Neural progenitor cell (in vitro differentiated cells): ENCODE measurements around the gene TBC1D14. TPM values are rescaled to one million over a fixed set of nuclear protein-coding genes. Genes with fewer than 3 reads are reported as not detected.
A peak's percentile ranks its signal among the peaks of the same experiment; 100 is the strongest.
"Not testable (repeated sequence)": the region's sequence is repeated elsewhere in the genome, so short reads cannot be mapped to it uniquely, and the experiment has no call there.

Experiments used
- DNase-seq: peaks from one replicate; pipeline ENCODE4 v3.0.0-alpha.2; 2016; ENCODE audit warnings: low spot score
- H2AFZ ChIP-seq: fragments of 200-600 bp; sonication (generic); replicated peaks from 2 replicates; pipeline ENCODE4 v1.6.1; 2016; ENCODE audit warnings: antibody characterized with exemption
- H3F3A ChIP-seq: fragments of 200-600 bp; sonication (generic); 2 replicates; pipeline ENCODE4 v1.6.1; 2016; ENCODE audit warnings: antibody characterized with exemption, low read depth
- H3K27ac ChIP-seq: fragments of 200-600 bp; sonication (generic); 2 replicates; pipeline ENCODE4 v1.5.1; 2016; ENCODE audit warnings: mild to moderate bottlenecking
- H3K27me3 ChIP-seq: fragments of 200-600 bp; sonication (generic); 2 replicates; pipeline ENCODE4 v1.6.1; 2016; ENCODE audit warnings: mild to moderate bottlenecking, moderate library complexity
- H3K36me3 ChIP-seq: fragments of 200-600 bp; sonication (generic); 2 replicates; pipeline ENCODE4 v1.5.1; 2016
- H3K4me1 ChIP-seq: fragments of 200-600 bp; sonication (generic); 2 replicates; pipeline ENCODE4 v1.6.1; 2016; ENCODE audit warnings: mixed run types
- H3K4me2 ChIP-seq: fragments of 200-600 bp; sonication (generic); 2 replicates; pipeline ENCODE4 v1.6.1; 2016
- H3K4me3 ChIP-seq: fragments of 200-600 bp; sonication (generic); 2 replicates; pipeline ENCODE4 v1.5.1; 2016
- H3K79me2 ChIP-seq: fragments of 200-600 bp; sonication (generic); 2 replicates; pipeline ENCODE4 v1.6.1; 2016; ENCODE audit warnings: low read depth
- H3K9ac ChIP-seq: fragments of 200-600 bp; sonication (generic); 2 replicates; pipeline ENCODE4 v1.6.1; 2016
- H3K9me3 ChIP-seq: fragments of 200-600 bp; sonication (generic); 2 replicates; pipeline ENCODE4 v1.5.1; 2016; ENCODE audit warnings: low read depth
- H4K20me1 ChIP-seq: fragments of 200-600 bp; sonication (generic); 2 replicates; pipeline ENCODE4 v1.6.1; 2016; ENCODE audit warnings: low read depth
- H3K27ac Mint-ChIP-seq: 3 replicates; pipeline ENCODE4 v1.8.0; 2021; ENCODE audit warnings: mixed read lengths
- H3K27me3 Mint-ChIP-seq: 2 replicates; pipeline ENCODE4 v1.8.0; 2022; ENCODE audit warnings: low read depth, mild to moderate bottlenecking, inconsistent platforms, moderate library complexity, mixed read lengths; ENCODE audit not compliant: insufficient read depth
- H3K36me3 Mint-ChIP-seq: 3 replicates; pipeline ENCODE4 v1.8.0; 2021; ENCODE audit warnings: mixed read lengths
- H3K4me1 Mint-ChIP-seq: 3 replicates; pipeline ENCODE4 v1.8.0; 2021; ENCODE audit warnings: mixed read lengths
- H3K4me3 Mint-ChIP-seq: 3 replicates; pipeline ENCODE4 v1.8.0; 2021; ENCODE audit warnings: mild to moderate bottlenecking, moderate library complexity, mixed read lengths
- H3K9me3 Mint-ChIP-seq: 3 replicates; pipeline ENCODE4 v1.8.0; 2020; ENCODE audit warnings: mixed read lengths
- CTCF ChIP-seq: fragments of 200-600 bp; sonication (generic); IDR thresholded peaks from 2 replicates; pipeline ENCODE4 v1.5.1; 2017; ENCODE audit warnings: antibody characterized with exemption, mild to moderate bottlenecking
- EZH2 ChIP-seq: fragments of 200-600 bp; sonication (generic); IDR thresholded peaks from 2 replicates; pipeline ENCODE4 v1.6.1; 2017; ENCODE audit warnings: antibody characterized with exemption, mild to moderate bottlenecking, moderate library complexity
- EZH2phosphoT487 ChIP-seq: fragments of 200-600 bp; sonication (generic); IDR thresholded peaks from 2 replicates; pipeline ENCODE4 v1.6.1; 2017; ENCODE audit warnings: antibody characterized with exemption
- total RNA-seq: library from RNA; depleted of rRNA; stranded (reverse); fragments of >200 nt; gene quantifications from 2 replicates; pipeline ENCODE4 v1.2.3, GENCODE V29; 2015; ENCODE audit warnings: low replicate concordance

The TBC1D14 gene
- total RNA-seq, 1 donor from 2014 or later: 47.9 TPM

GRCh38 chr4:6972911-6973310, 63.3 kb downstream of the TBC1D14 start:
- Mint-ChIP-seq H3K36me3 (peaks cover 22% of the 10 kb centered on the region), H3K9me3 (peaks cover 5% of the 10 kb centered on the region), H3K4me3 (no peak overlapping the region), H3K4me1 (peaks cover 9% of the 10 kb centered on the region), H3K27me3 (no peaks in the 10 kb centered on the region), H3K27ac (peak overlapping the region; percentile 47)
- Histone ChIP-seq H4K20me1 (peaks cover 28% of the 10 kb centered on the region), H3K4me3 (no peak overlapping the region), H3K27me3 (no peaks in the 10 kb centered on the region), H3F3A (peaks cover 24% of the 10 kb centered on the region), H3K4me1 (peaks cover 22% of the 10 kb centered on the region), H3K27ac (no peak overlapping the region), H3K9ac (no peak overlapping the region), H2AFZ (no peak overlapping the region), H3K79me2 (peaks cover 11% of the 10 kb centered on the region), H3K36me3 (no peaks in the 10 kb centered on the region), H3K9me3 (no peaks in the 10 kb centered on the region), H3K4me2 (peak overlapping the region; percentile 41)
- peak; percentile 59 for DNase-seq
- TF ChIP-seq EZH2phosphoT487: no peak
- no peak for TF ChIP-seq EZH2
- no peak for TF ChIP-seq CTCF

GRCh38 chr4:6974138-6974848, 64.7 kb downstream of the TBC1D14 start:
- Histone ChIP-seq H3K27me3 (no peaks in the 10 kb centered on the region), H3F3A (peaks cover 24% of the 10 kb centered on the region), H3K36me3 (no peaks in the 10 kb centered on the region), H3K27ac (no peak overlapping the region), H3K9ac (no peak overlapping the region), H3K4me3 (no peak overlapping the region), H3K4me1 (peaks cover 25% of the 10 kb centered on the region), H3K4me2 (no peak overlapping the region), H3K79me2 (peaks cover 11% of the 10 kb centered on the region), H3K9me3 (no peaks in the 10 kb centered on the region), H2AFZ (no peak overlapping the region), H4K20me1 (peaks cover 28% of the 10 kb centered on the region)
- peaks cover 9% of the 10 kb centered on the region for H3K4me1 Mint-ChIP-seq
- no peaks in the 10 kb centered on the region for H3K27me3 Mint-ChIP-seq
- DNase-seq: peak; percentile 86
- H3K4me3 Mint-ChIP-seq: no peak overlapping the region
- peaks cover 15% of the 10 kb centered on the region for H3K36me3 Mint-ChIP-seq
- TF ChIP-seq CTCF (peak; percentile 84), EZH2 (no peak), EZH2phosphoT487 (no peak)
- peaks cover 5% of the 10 kb centered on the region for H3K9me3 Mint-ChIP-seq
- no peak overlapping the region for H3K27ac Mint-ChIP-seq

GRCh38 chr4:6977846-6978245, 68.2 kb downstream of the TBC1D14 start:
- peaks cover 11% of the 10 kb centered on the region for H3F3A ChIP-seq
- H3K36me3 ChIP-seq, H3K4me1 Mint-ChIP-seq, H3K9me3 ChIP-seq, H3K27ac Mint-ChIP-seq, DNase-seq, H3K4me3 Mint-ChIP-seq, H3K4me3 ChIP-seq, H3K27me3 Mint-ChIP-seq, H3K27me3 ChIP-seq, H3K27ac ChIP-seq, H3K9me3 Mint-ChIP-seq, H3K9ac ChIP-seq, H3K4me1 ChIP-seq, H2AFZ ChIP-seq, H3K4me2 ChIP-seq: not testable (repeated sequence)
- peaks cover 14% of the 10 kb centered on the region for H4K20me1 ChIP-seq
- H3K36me3 Mint-ChIP-seq: peaks cover 17% of the 10 kb centered on the region
- peaks cover 11% of the 10 kb centered on the region for H3K79me2 ChIP-seq

- Mint-ChIP-seq H3K4me1 (peaks cover 30% of the 10 kb centered on the region), H3K27me3 (no peaks in the 10 kb centered on the region), H3K4me3 (no peak overlapping the region), H3K27ac (no peak overlapping the region), H3K36me3 (peaks cover 5% of the 10 kb centered on the region), H3K9me3 (no peaks in the 10 kb centered on the region)
- Histone ChIP-seq H3K9me3 (no peaks in the 10 kb centered on the region), H3K27ac (no peak overlapping the region), H3K27me3 (no peaks in the 10 kb centered on the region), H3K36me3 (no peaks in the 10 kb centered on the region), H4K20me1 (peaks cover 43% of the 10 kb centered on the region), H3K4me2 (no peak overlapping the region), H2AFZ (no peak overlapping the region), H3K4me3 (no peak overlapping the region), H3F3A (peaks cover 21% of the 10 kb centered on the region), H3K4me1 (peaks cover 23% of the 10 kb centered on the region), H3K9ac (no peak overlapping the region), H3K79me2 (peaks cover 46% of the 10 kb centered on the region)
- no peak for TF ChIP-seq CTCF
- no peak for TF ChIP-seq EZH2phosphoT487
- no peak for TF ChIP-seq EZH2
- DNase-seq: no peak
Observed at GRCh38 chr4:6983544-6984142, 74.0 kb downstream of the TBC1D14 start.
